ENCODE data around the gene HNRNPR.
"Not testable (repeated sequence)": the region's sequence is repeated elsewhere in the genome, so short reads cannot be mapped to it uniquely, and the experiment has no call there.

- TF ChIP-seq CTCF (IDR thresholded peaks at IDR 0.05; ENCODE audit: insufficient read depth, low read length, poor library complexity, severe bottlenecking); EZH2phosphoT487 (conservative IDR thresholded peaks at IDR 0.05; ENCODE audit: low read length): not testable (repeated sequence)
These were observed 86.7 kb downstream of the HNRNPR start for GRCh38 chr1:23257371-23257770.
